ENCODE data around the gene RELB. TPM values are rescaled to one million over a fixed set of nuclear protein-coding genes. Genes with fewer than 3 reads are reported as not detected.

Gene RELB
- total and polyA plus RNA-seq, 10 of the 15 experiments (the other 5 are each of a cell fraction or from before 2014, with no cell fraction given), result 0.66 to 43.8 (median 12.8) TPM

DNA sequence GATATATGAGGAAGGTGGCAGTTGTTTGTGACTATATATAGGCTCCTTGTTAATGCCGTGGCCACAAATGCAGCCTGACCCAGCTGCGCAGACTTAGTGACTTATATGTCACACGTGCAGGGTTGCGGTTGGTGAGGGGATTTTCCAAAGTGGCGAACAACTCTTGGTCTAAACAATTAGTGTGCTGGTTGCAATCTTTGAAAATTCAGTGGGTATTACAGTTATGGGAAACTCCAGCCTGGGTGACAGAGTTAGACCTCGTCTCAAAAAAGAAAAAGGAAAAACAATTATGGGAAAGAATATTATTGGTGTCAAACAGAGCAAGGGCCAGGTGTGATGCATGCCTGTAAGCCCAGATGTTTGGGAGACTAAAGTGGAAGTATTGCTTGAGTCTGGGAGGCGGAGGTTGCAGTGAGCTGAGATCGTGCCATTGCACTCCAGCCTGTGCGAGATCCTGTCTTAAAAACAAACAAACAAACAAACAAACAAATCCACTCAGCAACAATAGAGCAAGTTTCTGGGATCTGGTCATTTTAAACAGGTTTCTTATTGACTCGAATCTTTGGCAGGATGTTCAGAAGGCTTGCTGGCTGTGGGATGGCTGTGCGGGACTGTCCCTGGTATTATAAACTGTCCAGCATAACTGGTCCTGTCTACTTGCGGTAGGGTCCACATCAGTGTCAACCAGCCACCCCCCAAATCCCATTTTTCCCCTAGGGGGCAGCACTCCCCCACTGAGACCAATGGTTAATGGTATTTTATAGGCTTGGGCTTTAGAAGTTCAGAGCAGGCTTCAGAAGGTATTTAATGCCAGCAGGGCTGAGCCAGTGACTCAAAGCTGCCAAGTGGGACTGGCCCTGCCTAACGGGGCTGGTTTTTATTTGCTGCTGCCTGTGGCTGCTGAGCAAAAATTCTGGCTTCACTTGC is 15.4 kb downstream of the RELB start:
- FAIRE-seq, result peak; percentile 99
- BruUV-seq (replicated peaks), result TSS peak; percentile 78
- RAD21 ChIA-PET (ENCODE audit: unreplicated experiment), result interaction anchor here (0.7 to 2.0 kb wide), 9 partner anchors 16 to 148 kb away, joined by 3 to 11 read pairs (median 3); partner anchors contain the start of gene RELB
- TF ChIP-seq, protein P1, sequence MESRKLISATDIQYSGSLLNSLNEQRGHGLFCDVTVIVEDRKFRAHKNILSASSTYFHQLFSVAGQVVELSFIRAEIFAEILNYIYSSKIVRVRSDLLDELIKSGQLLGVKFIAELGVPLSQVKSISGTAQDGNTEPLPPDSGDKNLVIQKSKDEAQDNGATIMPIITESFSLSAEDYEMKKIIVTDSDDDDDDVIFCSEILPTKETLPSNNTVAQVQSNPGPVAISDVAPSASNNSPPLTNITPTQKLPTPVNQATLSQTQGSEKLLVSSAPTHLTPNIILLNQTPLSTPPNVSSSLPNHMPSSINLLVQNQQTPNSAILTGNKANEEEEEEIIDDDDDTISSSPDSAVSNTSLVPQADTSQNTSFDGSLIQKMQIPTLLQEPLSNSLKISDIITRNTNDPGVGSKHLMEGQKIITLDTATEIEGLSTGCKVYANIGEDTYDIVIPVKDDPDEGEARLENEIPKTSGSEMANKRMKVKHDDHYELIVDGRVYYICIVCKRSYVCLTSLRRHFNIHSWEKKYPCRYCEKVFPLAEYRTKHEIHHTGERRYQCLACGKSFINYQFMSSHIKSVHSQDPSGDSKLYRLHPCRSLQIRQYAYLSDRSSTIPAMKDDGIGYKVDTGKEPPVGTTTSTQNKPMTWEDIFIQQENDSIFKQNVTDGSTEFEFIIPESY (IDR thresholded peaks at IDR 0.05), result no peak
- TF ChIP-seq BCL11A (IDR thresholded peaks at IDR 0.05; ENCODE audit: low read depth, low read length) (peak; percentile 85), IKZF1 (conservative IDR thresholded peaks at IDR 0.05) (peak; percentile 93), HCFC1 (IDR thresholded peaks at IDR 0.05; ENCODE audit: low read length) (peak; percentile 36; the same call in 1 of the 2 replicates), TARDBP (IDR thresholded peaks at IDR 0.05; ENCODE audit: borderline replicate concordance) (0 out of 2 replicates have a peak, but pooled peaks have one; percentile 40), ZNF384 (IDR thresholded peaks at IDR 0.05; ENCODE audit: borderline replicate concordance, low read depth, low read length) (0 out of 2 replicates have a peak, but pooled peaks have one; percentile 29), NR2F1 (conservative IDR thresholded peaks at IDR 0.05) (peak; percentile 92), CEBPB (IDR thresholded peaks at IDR 0.05; ENCODE audit: borderline replicate concordance in 1 of 2, low read depth in 2 of 2, low read length in 2 of 2) (0 out of 4 replicates have a peak, but pooled peaks of 1 of the 2 experiments have one; percentile 30), ESRRA (IDR thresholded peaks at IDR 0.05; ENCODE audit: low read length) (no peak), DPF2 (IDR thresholded peaks at IDR 0.05) (peak; percentile 81; the same call in 1 of the 2 replicates), HSF1 (IDR thresholded peaks at IDR 0.05; ENCODE audit: low read depth, low read length) (0 out of 2 replicates have a peak, but pooled peaks have one; percentile 23), RAD51 (IDR thresholded peaks at IDR 0.05) (peak; percentile 87)
- TF ChIP-seq, protein P2, sequence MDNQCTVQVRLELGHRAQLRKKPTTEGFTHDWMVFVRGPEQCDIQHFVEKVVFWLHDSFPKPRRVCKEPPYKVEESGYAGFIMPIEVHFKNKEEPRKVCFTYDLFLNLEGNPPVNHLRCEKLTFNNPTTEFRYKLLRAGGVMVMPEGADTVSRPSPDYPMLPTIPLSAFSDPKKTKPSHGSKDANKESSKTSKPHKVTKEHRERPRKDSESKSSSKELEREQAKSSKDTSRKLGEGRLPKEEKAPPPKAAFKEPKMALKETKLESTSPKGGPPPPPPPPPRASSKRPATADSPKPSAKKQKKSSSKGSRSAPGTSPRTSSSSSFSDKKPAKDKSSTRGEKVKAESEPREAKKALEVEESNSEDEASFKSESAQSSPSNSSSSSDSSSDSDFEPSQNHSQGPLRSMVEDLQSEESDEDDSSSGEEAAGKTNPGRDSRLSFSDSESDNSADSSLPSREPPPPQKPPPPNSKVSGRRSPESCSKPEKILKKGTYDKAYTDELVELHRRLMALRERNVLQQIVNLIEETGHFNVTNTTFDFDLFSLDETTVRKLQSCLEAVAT (IDR thresholded peaks at IDR 0.05), result peak; percentile 87; the same call in 1 of the 2 replicates
- TF ChIP-seq, protein P3, sequence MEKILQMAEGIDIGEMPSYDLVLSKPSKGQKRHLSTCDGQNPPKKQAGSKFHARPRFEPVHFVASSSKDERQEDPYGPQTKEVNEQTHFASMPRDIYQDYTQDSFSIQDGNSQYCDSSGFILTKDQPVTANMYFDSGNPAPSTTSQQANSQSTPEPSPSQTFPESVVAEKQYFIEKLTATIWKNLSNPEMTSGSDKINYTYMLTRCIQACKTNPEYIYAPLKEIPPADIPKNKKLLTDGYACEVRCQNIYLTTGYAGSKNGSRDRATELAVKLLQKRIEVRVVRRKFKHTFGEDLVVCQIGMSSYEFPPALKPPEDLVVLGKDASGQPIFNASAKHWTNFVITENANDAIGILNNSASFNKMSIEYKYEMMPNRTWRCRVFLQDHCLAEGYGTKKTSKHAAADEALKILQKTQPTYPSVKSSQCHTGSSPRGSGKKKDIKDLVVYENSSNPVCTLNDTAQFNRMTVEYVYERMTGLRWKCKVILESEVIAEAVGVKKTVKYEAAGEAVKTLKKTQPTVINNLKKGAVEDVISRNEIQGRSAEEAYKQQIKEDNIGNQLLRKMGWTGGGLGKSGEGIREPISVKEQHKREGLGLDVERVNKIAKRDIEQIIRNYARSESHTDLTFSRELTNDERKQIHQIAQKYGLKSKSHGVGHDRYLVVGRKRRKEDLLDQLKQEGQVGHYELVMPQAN (conservative IDR thresholded peaks at IDR 0.05), result no peak; the same call in 1 of the 2 replicates

More for the DNA sequence above, 15.4 kb downstream of the RELB start:
- intact Hi-C loops (cut with micrococcal nuclease; ENCODE audit: unreplicated experiment), result loop anchor here (1.0 to 10.0 kb wide), 4 partner anchors 43 to 168 kb away; partner anchors contain the start of gene GEMIN7
- in situ Hi-C loops (cut with MboI), result no loop called here
- ATAC-seq (peak; percentile 91), DNase-seq (ENCODE audit: low read depth, low spot score) (peak; percentile 94)
- Histone ChIP-seq H3K4me1 (ENCODE audit: control insufficient read depth, insufficient read depth, low read length) (peaks cover 20% of the 10 kb centered on the region), H3K9me3 (replicated peaks; ENCODE audit: control insufficient read depth, insufficient read depth, low read length) (no peaks in the 10 kb centered on the region), H3K36me3 (ENCODE audit: control insufficient read depth in 2 of 2, insufficient read depth in 2 of 2, low read length in 1 of 2) (peaks cover 0 to 6% of the 10 kb centered on the region in 2 experiments; a peak in 3 of 4 replicates), H3K9ac (ENCODE audit: control insufficient read depth, insufficient read depth, low read length) (peak overlapping the region; percentile 83), H2AFZ (ENCODE audit: control insufficient read depth, low read depth, low read length) (peak overlapping the region; percentile 17), H3K4me3 (peak overlapping the region; percentile 60), H4K20me1 (ENCODE audit: control insufficient read depth, insufficient read depth) (no peaks in the 10 kb centered on the region), H3K27ac (ENCODE audit: control insufficient read depth, insufficient read depth) (peak overlapping the region; percentile 89), H3K4me2 (ENCODE audit: control insufficient read depth, insufficient read depth) (peak overlapping the region; percentile 97), H3K27me3 (replicated peaks in 1 of 2; ENCODE audit: control insufficient read depth in 2 of 2, insufficient read depth in 2 of 2, low read length in 1 of 2) (no peaks in the 10 kb centered on the region), H3K79me2 (ENCODE audit: control insufficient read depth, insufficient read depth, low read length) (no peaks in the 10 kb centered on the region)
- ChIA-PET SMC1A (ENCODE audit: uncharacterized antibody, unreplicated experiment) (interaction anchor here (0.9 to 1.9 kb wide), 8 partner anchors 9 to 161 kb away, joined by 3 to 9 read pairs (median 3); partner anchors contain the start of genes BLOC1S3 and TRAPPC6A), POLR2A (interaction anchor here (0.5 to 2.1 kb wide), 8 partner anchors 10 to 120 kb away, joined by 3 to 9 read pairs (median 4); partner anchors contain the start of genes CLASRP and RELB), CTCF (interaction anchor here (0.6 to 2.1 kb wide), 20 partner anchors 9 to 167 kb away, joined by 3 to 7 read pairs (median 4); partner anchors contain the start of gene RELB)
- WGBS (ENCODE audit: insufficient coverage, insufficient replicate concordance, low lambda C conversion rate, missing lambda C conversion rate), result 1% methylated on average over 13 of the region's 13 CpGs
